ENCODE results near the gene ETF1. TPM values are rescaled to one million over a fixed set of nuclear protein-coding genes. Genes with fewer than 3 reads are reported as not detected.

ETF1 gene
- total and polyA plus RNA-seq, 9 of the 15 experiments (the other 6 are each of a cell fraction or from before 2014, with no cell fraction given): 53.7 to 209 (median 164) TPM

GRCh38 chr5:138472353-138472752 is 70.7 kb downstream of the ETF1 start:
- POLR2A ChIA-PET: interaction anchor here (1.0 to 2.6 kb wide), 5 partner anchors 9 to 71 kb away, joined by 4 to 17 read pairs (median 4); partner anchors contain the start of gene ETF1
- H3K27ac ChIP-seq (ENCODE audit: extremely low read depth, low read depth, low read length): no peak overlapping the region
- in situ Hi-C loops (cut with MboI): no loop called here
- H3K4me1 ChIP-seq (replicated peaks in 1 of 2; ENCODE audit: control insufficient read depth in 2 of 2, insufficient read depth in 2 of 2, low read length in 2 of 2): peaks cover 22 to 31% of the 10 kb centered on the region in 2 experiments
- BruUV-seq (replicated peaks): no TSS peak
- H3K9ac ChIP-seq (ENCODE audit: insufficient read depth in 1 of 2, low read depth in 2 of 2, low read length in 2 of 2): no peak overlapping the region; a peak in 1 of 4 replicates
- ATAC-seq (no peak), FAIRE-seq (no peak), DNase-seq (ENCODE audit: extremely low read depth in 1 of 4, low spot score in 3 of 4) (no peak)
- H3K4me2 ChIP-seq (ENCODE audit: insufficient read depth, low read length): no peak overlapping the region
- H3K79me2 ChIP-seq (ENCODE audit: control insufficient read depth, insufficient read depth, low read length): peaks cover 12% of the 10 kb centered on the region
- no peak overlapping the region for H3K4me3 ChIP-seq
- TF ChIP-seq ZNF431 (CRISPR knock-in tag; IDR thresholded peaks at IDR 0.05) (0 out of 2 replicates have a peak, but pooled peaks have one; percentile 40), GATA2 (CRISPR knock-in tag; IDR thresholded peaks at IDR 0.05) (no peak), IRF9 (tag; IDR thresholded peaks at IDR 0.05) (no peak)
- H3K36me3 ChIP-seq (ENCODE audit: control insufficient read depth, insufficient read depth, low read length): peaks cover 12% of the 10 kb centered on the region
- intact Hi-C loops (cut with micrococcal nuclease): no loop called here
- peaks cover 9% of the 10 kb centered on the region for H3K9me1 ChIP-seq (ENCODE audit: control insufficient read depth, insufficient read depth, low read length)
- H3K27me3 ChIP-seq (ENCODE audit: control insufficient read depth in 2 of 2, insufficient read depth in 2 of 2, low read length in 2 of 2): no peaks in the 10 kb centered on the region
- H4K20me1 ChIP-seq (replicated peaks; ENCODE audit: control insufficient read depth, insufficient read depth, low read length): peaks cover 10% of the 10 kb centered on the region
- CTCF ChIA-PET (ENCODE audit: low intra/inter-chr PET ratio): no interaction called here
- no peak overlapping the region for H2AFZ ChIP-seq (ENCODE audit: low read depth, low read length)
- no peaks in the 10 kb centered on the region for H3K9me3 ChIP-seq (replicated peaks; ENCODE audit: control insufficient read depth, insufficient read depth, low read depth, low read length)
- WGBS (ENCODE audit: insufficient coverage, low coverage, missing lambda C conversion rate): 48% methylated on average over 6 of the region's 6 CpGs

- H3K27me3 ChIP-seq (ENCODE audit: control insufficient read depth in 2 of 2, insufficient read depth in 2 of 2, low read length in 2 of 2): no peaks in the 10 kb centered on the region
- POLR2A ChIA-PET: interaction anchor here (0.7 to 2.6 kb wide), 7 partner anchors 9 to 73 kb away, joined by 3 to 17 read pairs (median 5); partner anchors contain the start of gene ETF1
- no peak for ATAC-seq
- H2AFZ ChIP-seq (ENCODE audit: low read depth, low read length): no peak overlapping the region
- H3K9me3 ChIP-seq (replicated peaks; ENCODE audit: control insufficient read depth, insufficient read depth, low read depth, low read length): no peaks in the 10 kb centered on the region
- H3K9me1 ChIP-seq (ENCODE audit: control insufficient read depth, insufficient read depth, low read length): peaks cover 21% of the 10 kb centered on the region
- 66% methylated on average over 2 of the region's 2 CpGs for WGBS (ENCODE audit: insufficient coverage, low coverage, missing lambda C conversion rate)
- H3K36me3 ChIP-seq (ENCODE audit: control insufficient read depth, insufficient read depth, low read length): peaks cover 26% of the 10 kb centered on the region
- BruUV-seq (replicated peaks): no TSS peak
- peaks cover 20 to 22% of the 10 kb centered on the region in 2 experiments for H3K4me1 ChIP-seq (replicated peaks in 1 of 2; ENCODE audit: control insufficient read depth in 2 of 2, insufficient read depth in 2 of 2, low read length in 2 of 2)
- no peak overlapping the region for H3K27ac ChIP-seq (ENCODE audit: extremely low read depth, low read depth, low read length)
- intact Hi-C loops (cut with micrococcal nuclease) (no loop called here), in situ Hi-C loops (cut with MboI) (no loop called here)
- H3K79me2 ChIP-seq (ENCODE audit: control insufficient read depth, insufficient read depth, low read length): peaks cover 26% of the 10 kb centered on the region
- no peak overlapping the region for H3K4me3 ChIP-seq
- H3K9ac ChIP-seq (ENCODE audit: insufficient read depth in 1 of 2, low read depth in 2 of 2, low read length in 2 of 2): no peak overlapping the region
- TF ChIP-seq ZBTB1 (CRISPR knock-in tag; IDR thresholded peaks at IDR 0.05; ENCODE audit: borderline replicate concordance, low read depth) (no peak), FIP1L1 (IDR thresholded peaks at IDR 0.05; ENCODE audit: low read depth, low read length, poor library complexity, severe bottlenecking) (peak; percentile 2)
- no peak for DNase-seq (ENCODE audit: extremely low read depth in 1 of 4, low spot score in 3 of 4)
- CTCF ChIA-PET (ENCODE audit: low intra/inter-chr PET ratio): no interaction called here
- no peak for FAIRE-seq
- H4K20me1 ChIP-seq (replicated peaks; ENCODE audit: control insufficient read depth, insufficient read depth, low read length): peaks cover 23% of the 10 kb centered on the region
- H3K4me2 ChIP-seq (ENCODE audit: insufficient read depth, low read length): no peak overlapping the region
Observed at GRCh38 chr5:138471052-138471361, 72.0 kb downstream of the ETF1 start.
